NCI-H2227 (cell line): ENCODE data around the gene CYTIP.
"Not testable (repeated sequence)": the region's sequence is repeated elsewhere in the genome, so short reads cannot be mapped to it uniquely, and the experiment has no call there.

Experiments
- DNase-seq: peaks from one replicate; lab custom pipeline; 2025; ENCODE audit not compliant: unreplicated experiment; lab: John Stamatoyannopoulos, UW

CYTIP gene

DNA sequence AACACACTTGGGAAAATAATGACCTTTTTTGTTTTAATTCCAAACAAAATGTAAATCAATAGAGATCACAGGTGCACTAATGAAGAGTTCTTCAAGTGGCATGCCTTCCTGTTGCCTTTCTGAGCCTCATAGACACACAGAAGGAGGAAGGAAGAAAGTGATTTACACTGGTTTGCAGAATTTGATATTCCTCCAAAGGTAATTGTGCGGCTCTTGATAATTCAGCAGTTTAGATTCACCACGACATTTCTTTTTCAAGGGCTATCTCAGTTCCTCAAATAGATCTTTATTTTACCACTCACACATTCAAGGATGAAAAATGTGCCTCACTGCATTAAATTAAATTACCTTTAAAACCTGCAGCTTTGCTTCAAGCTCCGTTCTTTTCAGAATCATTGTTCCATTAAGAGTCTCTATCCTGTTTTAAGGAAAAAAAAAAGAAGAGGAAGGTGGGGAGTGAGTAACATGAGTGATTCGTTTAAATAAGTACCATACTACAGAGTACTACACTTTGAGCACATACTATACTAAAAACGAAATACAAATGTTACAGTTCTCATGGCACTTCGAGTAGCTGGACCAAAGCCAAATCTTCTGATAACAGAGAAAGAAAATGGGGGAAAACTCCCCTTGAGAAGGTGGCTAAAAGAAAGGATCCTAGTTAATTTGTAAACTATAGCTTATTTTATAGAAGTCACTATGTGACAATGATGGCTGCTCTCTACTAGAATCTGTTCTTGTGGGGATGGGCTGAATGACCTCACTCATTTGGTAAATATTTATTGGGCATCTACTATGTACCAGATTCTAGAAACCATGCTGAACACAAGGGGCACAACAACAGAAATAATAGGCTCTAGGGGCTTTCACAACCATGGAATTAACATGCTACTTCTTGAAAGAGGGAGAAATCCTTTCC lies 16.6 kb downstream of the CYTIP start:
- DNase-seq: no peak

DNA sequence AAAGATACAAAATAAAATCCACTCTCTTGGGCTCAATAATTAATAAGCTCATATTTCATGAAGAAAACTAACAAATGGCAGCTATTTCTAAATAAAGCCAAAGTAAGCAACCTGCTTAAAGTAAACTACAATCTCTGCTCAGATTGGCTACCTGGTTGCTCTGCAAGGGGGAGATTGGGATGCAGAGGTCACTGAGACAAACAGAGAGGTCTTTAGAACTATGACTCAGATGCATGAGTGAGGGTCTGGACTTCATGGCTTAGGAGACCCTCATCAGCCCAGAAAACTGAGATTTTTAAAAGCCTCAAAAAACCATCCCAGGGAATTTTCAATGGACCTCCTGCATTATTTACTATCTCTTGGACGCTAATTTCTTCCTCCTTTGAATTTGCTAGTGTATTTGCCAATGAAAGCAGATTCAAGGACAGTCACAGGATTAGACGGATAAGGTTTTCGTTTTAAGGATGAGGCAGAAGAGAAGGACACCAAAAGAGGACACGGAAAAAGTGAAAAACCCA lies 17.4 kb downstream of the CYTIP start:
- DNase-seq: no peak

DNA sequence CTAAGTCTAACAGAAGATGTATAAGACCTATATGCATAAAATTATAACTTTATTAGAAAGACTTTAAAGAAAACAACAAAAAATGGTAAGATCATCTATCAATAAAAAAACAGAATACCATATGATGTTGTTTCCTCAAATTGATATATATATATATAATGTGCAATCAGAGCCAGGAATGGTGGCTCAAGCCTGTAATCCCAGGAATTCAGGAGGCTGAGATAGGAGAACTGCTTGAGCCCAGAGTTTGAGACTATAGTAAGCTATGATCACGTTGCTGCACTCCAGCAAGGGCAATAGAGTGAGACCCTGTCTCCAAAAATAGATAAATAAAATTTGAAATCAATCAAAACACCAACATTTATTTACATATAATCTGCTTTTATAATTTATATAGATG lies 19.5 kb downstream of the CYTIP start:
- DNase-seq: no peak

DNA sequence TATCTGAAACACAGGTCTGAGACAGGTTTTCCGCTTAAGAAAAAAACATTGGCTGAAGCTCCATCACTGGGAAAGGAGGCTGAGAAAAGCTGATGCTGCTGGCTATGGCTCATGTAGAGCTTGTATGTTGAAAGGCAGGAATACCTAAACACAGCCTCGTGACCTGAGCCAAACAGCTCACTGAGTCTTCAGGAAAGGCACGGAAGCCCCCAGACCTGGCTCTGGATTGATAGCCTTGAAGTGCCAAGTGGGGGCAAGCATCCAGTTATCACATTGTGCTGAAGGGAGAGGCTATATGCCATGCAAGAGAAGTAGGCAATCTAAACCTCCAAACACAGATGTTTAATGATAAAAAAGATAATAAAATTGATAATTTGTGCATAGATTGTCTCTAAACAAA lies 21.9 kb downstream of the CYTIP start:
- DNase-seq: no peak

DNA sequence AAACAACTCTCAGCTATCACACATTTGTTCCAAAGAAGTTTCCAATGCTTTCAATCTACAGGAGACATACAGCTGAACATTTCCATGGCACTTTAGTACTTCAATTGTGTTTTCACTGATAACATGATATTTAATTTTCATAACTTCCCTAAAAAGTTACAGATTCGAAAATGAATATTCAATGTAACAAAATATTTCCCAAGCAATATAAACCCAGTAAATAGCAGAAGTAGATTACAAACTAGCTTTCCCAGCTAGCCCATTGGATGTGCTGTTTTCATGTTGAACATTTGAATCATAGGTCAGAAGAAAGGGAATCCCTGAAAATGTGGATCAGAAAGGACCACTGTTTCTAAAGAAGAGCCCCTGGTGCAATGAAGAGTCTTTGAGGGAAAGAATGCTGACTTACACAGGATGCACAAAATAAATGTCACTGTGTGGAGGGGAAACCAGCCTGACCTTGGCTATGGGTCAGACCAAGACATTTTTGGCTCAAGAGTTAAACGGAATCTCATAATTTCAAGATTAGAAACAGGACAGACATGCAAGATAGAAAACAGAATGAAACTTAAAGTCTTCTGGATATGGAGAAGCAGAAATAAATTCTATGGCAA lies 22.5 kb downstream of the CYTIP start:
- no peak for DNase-seq

GRCh38 chr2:157420771-157421323 lies 23.0 kb downstream of the CYTIP start:
- no peak for DNase-seq

DNA sequence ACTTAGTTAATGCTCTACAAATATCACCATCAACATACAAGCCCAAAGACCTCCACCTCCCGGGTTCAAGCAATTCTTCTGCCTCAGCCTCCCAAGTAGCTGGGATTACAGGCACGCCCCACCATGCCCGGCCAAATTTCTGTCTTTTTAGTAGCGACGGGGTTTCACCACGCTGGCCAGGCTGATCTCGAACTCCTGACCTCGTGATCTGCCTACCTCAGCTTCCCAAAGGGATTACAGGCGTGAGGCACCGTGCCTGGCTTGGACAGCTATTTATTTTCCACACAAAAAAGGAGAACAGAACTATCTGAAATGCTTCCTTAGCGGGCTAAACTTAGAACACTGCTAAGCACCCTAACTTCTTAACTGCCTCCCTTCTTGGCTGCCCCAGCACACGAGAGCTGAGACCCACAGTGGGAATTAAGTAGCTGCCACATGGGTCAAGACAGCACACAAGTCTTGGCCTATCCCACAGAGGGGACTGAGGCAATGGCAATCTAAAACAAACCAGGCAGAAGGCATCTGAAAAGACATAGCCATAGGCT lies 24.8 kb downstream of the CYTIP start:
- DNase-seq: no peak

DNA sequence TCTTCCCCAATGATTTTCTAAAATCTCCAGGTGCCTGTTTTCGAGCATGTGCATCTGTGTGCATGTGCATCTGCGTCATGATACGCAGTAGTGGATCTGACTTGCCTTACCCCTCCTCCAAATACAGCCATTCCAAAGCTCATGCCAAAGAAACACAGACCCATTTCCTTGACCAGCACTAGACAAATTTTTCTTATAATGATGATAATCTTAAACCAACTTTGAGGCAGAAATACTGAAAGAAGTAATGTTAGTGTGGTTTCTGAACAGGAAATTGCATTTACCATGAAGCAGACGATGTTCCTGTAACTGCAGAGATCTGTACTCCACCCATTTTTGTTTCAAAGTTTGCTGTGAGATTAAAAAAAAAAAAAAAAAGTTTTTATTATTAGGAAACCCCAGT lies 25.6 kb downstream of the CYTIP start:
- no peak for DNase-seq

DNA sequence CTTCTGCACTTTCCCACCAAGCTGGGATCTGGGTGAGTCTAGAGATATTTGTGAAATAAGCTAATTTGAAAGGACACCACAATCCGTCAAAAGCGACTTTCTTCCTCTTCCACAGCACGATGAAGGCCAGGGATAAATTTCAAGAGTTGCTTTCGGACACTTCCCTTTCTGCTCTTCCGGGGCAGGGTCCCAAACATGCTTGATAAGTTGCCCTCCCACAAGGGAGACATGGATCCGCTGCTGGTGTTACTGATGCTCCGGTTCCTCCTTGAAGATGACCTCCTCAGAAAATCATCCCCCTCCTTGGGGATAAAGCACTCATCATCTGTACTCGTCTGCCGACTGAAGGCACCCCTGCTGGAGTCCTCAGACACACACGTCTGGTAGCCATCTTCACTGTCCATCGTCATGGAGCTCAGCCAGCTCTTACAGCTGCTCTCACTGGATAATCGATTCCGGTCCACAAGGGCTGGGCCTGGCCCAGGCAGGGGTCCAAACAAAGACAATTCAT lies 28.2 kb downstream of the CYTIP start:
- DNase-seq: peak; percentile 63

GRCh38 chr2:157414050-157414449 lies 29.8 kb downstream of the CYTIP start:
- no peak for DNase-seq

- no peak for DNase-seq
Observed at GRCh38 chr2:157413326-157414035, 30.4 kb downstream of the CYTIP start.

DNA sequence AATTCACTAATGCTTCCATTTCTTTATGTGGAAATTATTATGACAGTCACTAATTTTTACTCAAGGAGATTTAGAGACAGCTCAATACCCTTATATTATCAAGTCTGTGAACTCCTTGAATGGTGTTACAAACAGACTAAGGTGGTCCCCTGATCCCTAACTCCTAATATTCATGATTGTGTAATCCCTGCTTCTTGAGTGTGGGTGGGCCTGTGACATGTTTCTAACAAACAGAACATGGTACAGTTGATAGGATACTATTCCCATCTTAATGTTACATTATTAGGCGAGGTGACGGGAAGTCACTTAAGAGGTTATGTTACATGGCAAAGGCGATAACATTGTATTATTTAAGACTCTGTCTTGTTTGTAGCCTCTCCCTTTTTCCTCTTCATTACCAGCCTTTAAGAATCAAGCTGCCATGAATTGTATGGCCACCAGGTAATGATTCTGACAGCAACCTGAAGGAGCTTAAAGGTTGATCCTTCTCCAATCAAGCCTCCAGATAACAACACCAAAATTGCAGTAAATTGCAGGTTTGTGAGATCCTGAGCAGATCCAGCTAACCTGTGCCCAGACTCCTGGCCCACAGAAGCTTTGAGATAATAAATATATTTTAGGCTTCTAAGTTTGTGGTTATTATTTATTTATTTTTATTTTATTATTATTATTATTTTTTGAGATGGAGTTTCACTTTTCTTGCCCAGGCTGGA lies 32.1 kb downstream of the CYTIP start:
- DNase-seq: no peak

DNA sequence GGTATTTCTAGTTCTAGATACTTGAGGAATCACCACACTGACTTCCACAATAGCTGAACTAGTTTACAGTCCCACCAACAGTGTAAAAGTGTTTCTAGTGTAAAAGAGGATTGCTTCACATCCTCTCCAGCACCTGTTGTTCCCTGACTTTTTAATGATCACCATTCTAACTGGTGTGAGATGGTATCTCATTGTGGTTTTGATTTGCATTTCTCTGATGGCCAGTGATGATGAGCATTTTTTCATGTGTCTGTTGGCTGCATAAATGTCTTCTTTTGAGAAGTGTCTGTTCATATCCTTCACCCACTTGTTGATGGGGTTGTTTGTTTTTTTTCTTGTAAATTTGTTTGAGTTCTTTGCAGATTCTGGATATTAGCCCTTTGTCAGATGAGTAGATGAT lies 38.5 kb downstream of the CYTIP start:
- not testable (repeated sequence) for DNase-seq

GRCh38 chr2:157404363-157404762 lies 39.5 kb downstream of the CYTIP start:
- DNase-seq: no peak

DNA sequence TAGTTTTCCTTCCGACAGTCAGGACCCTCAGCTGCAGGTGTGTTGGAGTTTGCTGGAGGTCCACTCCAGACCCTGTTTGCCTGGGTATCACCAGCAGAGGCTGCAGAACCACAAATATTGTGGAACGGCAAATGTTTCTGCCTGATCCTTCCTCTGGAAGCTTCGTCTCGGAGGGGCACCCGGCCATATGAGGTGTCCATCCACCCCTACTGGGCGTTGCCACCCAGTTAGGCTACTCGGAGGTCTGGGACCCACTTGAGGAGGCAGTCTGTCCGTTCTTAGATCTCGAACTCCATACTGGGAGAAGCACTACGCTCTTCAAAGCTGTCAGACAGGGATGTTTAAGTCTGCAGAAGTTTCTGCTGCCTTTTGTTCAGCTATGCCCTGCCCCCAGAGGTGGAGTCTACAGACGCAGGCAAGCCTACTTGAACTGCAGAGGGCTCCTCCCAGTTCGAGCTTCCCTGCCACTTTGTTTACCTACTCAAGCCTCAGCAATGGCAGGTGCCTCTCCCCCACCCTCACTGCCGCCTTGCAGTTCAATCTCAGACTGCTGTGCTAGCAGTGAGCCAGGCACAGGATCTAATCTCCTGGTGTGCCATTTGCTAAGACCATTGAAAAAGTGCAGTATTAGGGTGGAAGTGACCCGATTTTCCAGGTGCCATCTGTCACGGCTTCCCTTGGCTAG lies 40.9 kb downstream of the CYTIP start:
- DNase-seq: not testable (repeated sequence)

DNA sequence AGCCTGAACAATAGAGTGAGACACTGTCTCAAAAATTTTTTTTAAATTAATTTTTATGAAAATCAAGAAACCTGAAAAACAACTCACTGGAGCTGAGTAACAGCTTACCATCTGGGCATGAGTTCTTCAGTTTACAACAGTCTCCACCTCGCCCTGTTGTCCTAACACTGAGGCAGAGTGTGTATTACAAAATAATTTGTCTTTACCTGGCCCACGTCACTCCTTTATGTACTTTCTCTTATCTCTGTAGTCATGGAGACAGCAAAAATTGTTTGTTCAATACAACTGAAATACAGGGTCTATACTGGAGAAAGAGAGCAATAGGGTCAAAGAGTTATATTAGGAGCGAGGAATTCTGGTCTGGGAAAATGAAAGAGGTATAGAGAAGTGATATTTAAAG lies 48.1 kb downstream of the CYTIP start:
- no peak for DNase-seq

DNA sequence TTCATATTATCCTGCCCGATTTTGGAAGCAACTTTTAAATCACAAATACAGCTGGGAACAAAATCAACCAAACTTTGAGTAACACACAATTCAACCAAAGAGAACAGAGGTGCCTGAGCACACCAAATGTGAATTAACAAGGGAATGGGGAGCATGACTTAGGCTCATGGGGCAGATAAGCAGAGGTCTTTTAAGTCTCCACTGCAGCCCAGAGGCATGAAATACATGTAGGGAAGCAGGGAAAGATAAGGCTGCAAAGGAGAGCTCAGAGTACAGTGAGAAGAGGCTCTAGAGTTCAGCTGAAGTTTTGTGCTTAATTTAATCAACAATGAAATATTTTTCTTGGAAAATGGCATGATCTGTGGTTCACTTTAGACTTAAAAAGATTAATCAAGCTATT lies 49.0 kb downstream of the CYTIP start:
- no peak for DNase-seq

GRCh38 chr2:157393348-157393747 lies 50.5 kb downstream of the CYTIP start:
- no peak for DNase-seq

GRCh38 chr2:157388827-157389226 lies 55.1 kb downstream of the CYTIP start:
- no peak for DNase-seq

DNA sequence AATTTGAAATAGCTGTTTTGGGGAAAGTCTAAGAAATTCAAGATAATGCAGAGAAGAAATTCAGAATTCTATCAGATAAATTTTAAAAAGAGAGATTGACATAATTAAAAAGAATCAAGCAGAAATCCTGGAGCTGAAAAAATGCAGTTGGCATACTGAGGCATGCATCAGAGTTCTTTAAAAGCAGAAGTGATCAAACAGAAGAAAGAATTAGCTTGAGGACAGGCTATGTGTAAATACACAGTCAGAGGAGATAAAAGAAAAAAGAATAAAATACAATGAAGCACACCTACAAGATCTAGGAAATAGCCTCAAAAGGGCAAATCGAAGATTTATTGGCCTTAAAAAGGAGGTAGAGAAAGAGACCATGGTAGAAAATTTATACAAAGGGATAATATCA lies 57.1 kb downstream of the CYTIP start:
- DNase-seq: no peak
